ENCODE measurements around the gene EMID1.
A peak's percentile ranks its signal among the peaks of the same experiment; 100 is the strongest.

Gene EMID1

GRCh38 chr22:29298641-29299040 lies 92.9 kb downstream of the EMID1 start:
- no peak for DNase-seq

DNA sequence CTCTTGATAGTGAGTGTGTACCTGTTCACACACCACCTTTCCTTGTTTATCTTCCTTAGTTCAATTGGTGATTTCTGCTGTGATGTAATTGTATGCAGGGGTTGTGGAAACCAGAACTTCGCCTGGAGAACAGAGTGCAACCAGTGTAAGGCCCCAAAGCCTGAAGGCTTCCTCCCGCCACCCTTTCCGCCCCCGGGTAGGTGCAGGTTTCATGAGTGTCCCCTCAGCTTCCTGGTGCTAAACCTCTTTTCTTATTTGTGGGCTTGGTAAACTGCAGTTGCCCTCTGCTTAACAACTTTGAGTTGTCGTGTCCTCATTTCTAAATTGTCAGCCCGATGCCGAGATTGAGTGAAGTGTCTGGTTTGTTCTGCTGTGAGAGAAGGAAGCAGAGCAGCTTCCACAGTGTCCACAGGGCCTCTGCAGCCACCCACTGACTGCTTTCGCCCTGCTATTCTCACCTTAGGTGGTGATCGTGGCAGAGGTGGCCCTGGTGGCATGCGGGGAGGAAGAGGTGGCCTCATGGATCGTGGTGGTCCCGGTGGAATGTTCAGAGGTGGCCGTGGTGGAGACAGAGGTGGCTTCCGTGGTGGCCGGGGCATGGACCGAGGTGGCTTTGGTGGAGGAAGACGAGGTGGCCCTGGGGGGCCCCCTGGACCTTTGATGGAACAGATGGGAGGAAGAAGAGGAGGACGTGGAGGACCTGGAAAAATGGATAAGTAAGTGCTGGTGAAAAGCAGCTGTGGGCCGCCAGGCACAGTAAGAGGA lies 93.6 kb downstream of the EMID1 start:
- no peak for DNase-seq

GRCh38 chr22:29300467-29300806 lies 94.7 kb downstream of the EMID1 start:
- no peak for DNase-seq

DNA sequence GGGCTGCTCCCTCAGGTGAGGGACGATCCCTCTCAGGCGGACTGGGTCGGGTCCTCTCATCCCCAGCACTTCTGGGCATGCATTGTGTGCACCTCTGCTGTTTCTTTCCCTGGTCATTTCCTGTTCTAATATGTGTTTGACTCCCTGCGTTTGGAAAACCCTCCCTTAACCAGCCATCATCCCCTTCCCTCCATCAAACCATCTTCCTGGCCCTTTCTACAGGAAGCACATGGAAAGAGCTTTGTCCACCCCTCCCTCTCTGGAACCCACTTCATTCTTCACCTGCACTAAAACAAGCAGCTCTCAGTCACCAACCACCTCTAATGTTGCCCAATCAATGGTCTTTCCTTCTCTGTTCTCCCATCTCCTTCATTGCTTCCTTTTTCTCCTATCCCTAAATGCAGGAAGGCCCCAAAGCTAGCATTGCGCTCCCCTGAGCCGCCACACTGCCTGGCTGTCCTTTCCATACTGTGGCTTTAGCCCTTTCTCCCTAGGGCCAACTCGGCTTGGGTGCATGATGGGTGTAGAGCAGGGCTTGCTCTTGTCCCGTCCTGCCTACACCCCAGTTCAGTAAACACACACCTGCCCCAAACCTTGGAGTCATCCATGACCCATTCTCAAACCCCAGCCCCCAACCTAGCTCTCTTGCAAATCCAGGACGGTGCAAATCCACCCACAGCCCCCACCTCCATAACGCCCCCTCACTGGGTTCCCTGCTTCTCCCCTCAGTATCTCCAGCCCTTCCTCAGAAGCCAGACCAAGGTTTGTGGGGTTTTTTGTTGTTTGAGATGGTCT lies 95.3 kb downstream of the EMID1 start:
- DNase-seq, result no peak

DNA sequence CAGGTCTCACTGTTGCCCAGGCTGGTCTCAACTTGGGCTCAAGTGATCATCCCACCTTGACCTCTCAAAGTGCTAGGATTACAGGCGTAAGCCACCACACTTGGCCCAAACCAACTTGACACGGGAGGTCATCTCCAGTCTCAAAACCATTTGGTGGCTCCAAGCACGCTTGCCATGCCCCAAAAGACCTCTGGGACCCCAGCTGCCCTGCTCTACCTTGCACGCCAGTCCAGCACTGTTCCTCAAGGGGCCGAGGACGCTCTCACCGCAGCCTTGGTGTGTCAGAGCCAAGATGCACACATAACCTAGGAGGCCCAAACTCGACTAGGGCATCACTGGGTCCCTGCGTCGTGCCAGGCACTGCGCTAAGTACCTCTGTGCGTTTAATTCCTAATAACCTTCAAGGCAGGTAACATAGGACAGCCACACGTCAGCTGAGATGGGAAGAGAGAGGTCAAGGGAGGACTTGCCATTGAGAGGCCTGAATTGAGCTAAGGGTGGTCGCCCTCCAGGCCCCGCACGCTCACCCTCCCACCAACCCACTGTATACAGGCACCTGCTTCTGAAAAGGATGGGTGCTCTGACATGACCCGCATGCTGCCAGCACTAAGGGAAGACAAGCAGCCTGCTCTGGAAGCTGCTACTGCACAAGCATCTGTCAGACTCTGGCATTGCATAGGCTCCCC lies 96.2 kb downstream of the EMID1 start:
- DNase-seq, result no peak

- no peak for DNase-seq
These were observed 96.6 kb downstream of the EMID1 start for GRCh38 chr22:29302402-29302680.

- DNase-seq, result peak; percentile 17
These were observed 97.2 kb downstream of the EMID1 start for GRCh38 chr22:29302681-29303465.

DNA sequence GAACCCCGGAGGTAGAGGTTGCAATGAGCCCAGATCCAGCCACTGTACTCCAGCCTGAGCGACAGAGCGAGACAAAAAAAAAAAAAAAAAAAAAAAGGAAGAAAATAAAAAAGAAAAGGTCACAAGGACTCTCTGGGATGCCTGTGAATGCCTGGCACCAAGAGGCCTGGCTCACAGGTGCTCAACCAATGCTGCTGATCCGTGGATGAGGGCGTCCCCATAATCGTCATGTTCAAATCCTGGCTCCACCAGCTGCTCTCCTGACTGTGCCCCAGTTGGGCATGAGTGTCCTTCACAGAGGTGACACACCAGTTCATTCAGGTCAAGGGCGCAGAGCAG lies 100.1 kb downstream of the EMID1 start:
- DNase-seq, result no peak

- DNase-seq, result peak; percentile 73
These were observed 100.6 kb downstream of the EMID1 start, which contains the start of gene GAS2L1 for GRCh38 chr22:29306175-29306834. TSS of gene GAS2L1 (plus strand) at chr22:29306650. CDS start at chr22:29308106, 1,456 bp downstream.

- DNase-seq, result peak; percentile 71
These were observed 101.3 kb downstream of the EMID1 start for GRCh38 chr22:29306835-29307595.

DNA sequence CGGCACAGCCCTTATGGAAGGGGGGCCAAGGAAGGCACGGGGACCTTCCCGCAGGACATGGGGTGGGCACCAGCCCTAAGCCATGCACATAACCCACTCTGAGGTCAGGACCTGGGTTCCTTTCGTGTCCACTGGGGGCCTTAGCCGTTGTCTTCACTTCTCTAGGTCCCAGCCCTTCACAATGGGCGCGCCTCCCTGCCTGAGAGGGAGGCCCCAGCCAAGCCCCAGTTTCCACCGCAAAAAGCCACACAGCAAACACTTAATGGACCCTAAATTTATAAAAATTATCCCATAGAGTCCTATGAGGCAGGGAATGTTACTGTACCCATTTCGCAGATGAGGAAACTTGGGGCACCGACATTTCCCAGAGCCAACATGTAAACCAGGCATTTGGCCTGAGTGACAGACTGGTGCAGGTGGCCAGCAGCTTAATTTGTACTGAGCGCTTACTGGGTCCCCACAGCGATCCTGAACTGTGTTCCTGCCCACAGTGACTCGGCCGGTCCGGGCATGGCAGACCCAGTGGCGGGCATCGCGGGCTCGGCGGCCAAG lies 102.0 kb downstream of the EMID1 start:
- DNase-seq, result no peak

GRCh38 chr22:29308148-29308790 lies 102.6 kb downstream of the EMID1 start:
- DNase-seq, result no peak

- DNase-seq, result no peak
These were observed 103.1 kb downstream of the EMID1 start for GRCh38 chr22:29308791-29309262.

All from inflammatory macrophage treated with lipopolysaccharide for 4 hours (primary cell).